ENCODE data around the gene MVB12B.

MVB12B gene

DNA sequence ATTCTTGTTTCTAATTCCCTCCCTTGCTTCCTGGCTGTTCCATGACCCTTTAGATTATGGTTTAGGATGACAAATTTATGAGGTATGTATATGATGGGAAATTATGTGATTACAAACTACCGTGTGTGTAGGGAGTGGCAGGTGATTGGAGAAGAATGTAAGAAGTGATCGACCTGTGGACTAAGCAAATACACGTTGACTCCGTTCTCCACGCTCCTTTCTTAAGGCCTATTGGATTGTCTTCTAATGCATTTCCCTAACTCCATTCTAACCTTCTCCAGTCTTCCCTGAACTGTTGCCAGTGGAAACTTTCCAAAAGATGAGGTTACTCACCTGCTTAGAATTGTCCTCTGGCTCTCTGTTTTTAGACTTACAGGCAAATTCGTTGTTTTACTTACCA is 36.6 kb downstream of the MVB12B start:
- no peak for DNase-seq (ENCODE audit: low read depth in 2 of 2)

DNA sequence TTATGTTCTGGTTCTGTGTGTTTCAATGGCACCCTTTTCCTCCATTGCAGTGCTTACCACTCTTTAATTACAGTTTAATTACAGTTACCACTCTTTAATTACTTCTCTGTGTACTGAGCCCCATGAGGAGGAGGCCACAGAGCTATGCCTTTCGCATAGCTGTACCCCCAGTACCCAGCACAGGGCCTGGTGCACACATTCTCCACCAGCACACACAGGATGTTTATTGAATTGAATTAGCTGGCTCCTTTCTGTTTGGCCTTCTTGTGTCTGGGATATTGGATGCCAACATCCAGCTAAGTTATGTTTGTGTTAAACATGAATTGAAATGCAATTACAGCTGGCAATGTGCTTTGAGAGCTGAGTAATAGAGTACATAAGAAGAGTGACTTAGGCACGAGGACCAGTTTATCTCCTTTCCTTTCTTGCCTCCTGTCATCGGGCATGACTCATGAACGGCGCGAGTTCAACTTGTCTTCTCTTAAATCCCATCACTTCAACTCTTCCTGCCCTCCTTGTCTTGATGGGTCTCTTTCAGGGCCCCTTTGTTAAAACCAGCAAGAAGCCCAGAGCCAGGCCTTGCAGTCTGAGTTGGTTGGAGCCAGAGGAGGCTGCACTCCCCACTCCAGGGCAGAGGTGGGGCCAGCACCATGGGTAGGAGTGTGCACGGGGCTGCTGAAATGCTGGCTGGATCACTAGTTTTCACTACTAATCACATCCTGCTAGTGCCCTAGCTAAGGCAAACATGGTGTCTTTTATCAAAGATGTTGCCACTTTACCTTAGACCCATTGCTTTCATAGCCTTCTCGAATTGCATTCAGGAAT is 37.4 kb downstream of the MVB12B start:
- no peak for DNase-seq (ENCODE audit: low read depth in 2 of 2)

DNA sequence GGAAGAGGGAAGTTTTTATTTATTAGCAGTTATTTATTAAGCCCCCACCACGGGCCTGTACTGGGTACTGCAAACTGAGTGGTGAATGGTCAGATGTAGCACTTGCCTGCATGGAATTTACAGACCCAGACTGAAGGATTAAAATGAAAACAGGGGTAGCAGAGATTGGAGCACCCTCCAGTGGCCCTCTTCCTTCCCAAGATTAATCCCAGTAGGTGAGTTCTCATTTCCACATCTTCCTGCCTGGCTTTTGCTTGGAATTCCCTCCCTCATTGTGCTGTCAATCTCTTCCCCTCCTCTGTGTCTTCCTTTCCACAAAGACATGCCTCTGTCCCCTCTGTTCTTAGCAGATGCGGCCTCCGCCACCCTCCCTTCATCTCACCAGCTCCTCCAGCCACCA is 39.2 kb downstream of the MVB12B start:
- no peak for DNase-seq (ENCODE audit: low read depth in 2 of 2)

DNA sequence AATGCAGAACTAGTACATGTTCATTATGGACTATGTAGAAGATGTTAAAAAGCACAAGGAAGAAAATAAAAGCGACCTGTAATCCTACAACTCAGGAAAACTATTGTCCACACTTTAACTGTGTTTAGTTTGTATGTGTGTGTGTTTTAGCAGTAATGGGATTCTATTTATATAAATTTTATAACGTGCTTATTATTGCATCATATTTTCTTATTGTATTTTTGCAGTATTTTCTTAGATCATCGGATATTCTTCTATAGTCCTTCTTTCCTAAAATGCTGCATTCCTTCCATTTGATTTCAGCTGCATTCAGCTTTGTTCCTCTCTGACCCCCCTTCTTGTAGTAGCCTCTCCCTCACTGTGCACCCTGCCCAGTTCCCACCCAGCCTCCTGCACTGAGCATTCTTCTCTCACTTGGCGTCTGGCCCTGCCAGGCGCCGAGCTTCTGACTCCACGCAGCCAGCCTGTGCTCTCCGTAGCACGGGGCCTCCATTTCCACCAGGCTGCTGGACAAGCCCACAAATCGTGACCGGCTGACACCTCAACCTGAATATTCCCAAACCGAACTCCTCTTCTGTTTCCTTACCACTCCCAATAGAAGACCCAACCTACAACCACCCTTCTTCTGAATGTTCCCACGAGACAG is 39.9 kb downstream of the MVB12B start:
- no peak for DNase-seq (ENCODE audit: low read depth in 2 of 2)

DNA sequence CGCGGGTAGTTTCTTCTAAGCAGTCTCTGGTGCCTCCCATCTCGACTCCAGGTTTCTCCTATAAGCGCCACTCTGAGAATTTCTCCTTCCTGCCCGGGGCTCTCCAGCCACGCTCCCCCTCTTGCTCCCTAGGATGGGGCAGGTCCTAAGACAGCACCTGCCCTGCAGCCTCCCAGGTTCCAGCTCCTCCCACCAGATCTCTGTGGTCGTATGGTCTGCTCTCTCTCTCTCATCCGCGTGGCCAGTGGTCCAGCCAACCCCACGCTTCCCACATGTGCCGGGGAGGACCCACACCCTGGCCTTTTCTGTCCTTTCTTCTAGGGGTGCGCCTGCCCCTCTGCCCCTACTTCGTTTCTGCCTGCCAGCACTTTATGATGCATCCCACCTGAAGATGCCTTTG is 40.5 kb downstream of the MVB12B start:
- no peak for DNase-seq (ENCODE audit: low read depth in 2 of 2)

DNA sequence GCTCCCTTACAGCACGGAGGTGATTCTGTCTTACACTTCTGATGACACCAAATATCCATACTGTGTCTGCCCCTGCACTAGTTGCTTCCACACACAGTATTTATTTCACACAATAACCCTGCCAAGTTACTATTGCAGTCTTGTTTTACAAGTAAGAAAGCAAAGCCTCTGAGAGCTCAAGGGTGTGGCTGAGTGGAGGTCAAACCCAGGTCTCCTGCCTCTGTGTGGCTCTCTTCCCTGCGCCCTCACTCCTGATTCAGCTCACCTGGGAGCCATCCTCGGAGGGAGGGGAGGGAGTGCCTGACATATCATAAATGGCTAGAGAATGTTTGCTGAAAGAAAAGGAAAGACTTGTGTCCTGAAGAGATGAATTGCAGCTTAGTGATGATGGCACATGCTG is 41.0 kb downstream of the MVB12B start:
- no peak for DNase-seq (ENCODE audit: low read depth in 2 of 2)

DNA sequence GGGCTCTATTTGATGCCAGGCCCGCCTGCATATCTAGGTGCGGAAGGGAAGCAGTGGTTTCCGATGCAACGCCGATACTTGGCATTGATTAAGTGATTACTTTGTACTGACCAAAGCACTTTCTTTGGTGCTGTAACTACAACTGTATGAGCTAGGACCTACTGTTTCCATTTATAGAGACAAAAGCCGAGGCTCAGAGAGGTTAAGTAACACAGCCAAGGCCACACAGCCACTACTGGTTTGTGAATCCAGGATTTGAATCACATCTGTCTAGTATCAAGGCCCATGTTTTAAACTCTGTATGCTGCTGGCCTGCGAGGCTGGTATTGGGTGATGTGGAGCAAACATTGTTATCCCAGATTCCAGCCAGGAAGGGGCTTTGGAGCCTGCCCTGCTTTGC is 41.4 kb downstream of the MVB12B start:
- no peak for DNase-seq (ENCODE audit: low read depth in 2 of 2)

DNA sequence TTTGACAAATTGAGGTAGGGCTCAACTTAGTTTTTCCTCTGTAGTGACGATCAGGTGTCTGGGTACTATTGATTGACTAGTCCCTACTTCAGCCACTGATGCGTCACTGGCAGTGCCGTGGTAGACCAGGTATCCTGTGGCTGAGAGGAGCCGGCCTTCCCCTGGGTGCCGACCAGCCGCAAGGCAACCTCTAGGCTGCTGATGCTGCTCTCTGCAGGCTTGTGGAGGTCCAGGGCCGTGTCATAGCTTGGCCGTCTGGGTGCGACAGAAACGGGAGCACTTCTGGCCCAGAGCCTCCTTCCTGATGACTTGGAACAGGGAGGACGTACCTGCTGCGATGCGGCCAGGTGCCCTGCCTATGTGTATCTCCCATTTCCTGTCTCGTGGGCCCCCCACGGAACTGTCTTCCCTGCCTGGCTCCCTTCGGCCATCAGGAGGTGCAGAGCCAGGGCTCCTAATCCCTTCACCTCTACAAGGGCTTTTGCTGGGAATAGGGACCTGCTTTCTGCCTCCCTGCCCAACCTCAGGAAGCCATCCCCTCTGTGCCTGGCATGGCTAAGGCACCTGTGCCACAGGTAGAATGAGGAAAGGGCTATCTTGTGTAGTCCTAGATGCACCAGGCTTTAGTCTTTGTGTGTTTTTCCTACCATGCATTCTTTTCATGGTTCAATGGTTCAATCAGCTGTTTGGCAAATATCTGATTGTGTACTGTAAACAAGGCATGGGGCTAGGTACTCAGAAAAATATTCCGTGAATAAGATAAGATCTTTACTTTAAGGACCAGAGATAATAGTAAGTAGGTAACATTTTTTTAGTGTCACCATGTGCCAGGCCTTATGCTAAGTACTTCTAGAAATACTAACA is 44.6 kb downstream of the MVB12B start:
- DNase-seq (ENCODE audit: low read depth in 2 of 2) = no peak

DNA sequence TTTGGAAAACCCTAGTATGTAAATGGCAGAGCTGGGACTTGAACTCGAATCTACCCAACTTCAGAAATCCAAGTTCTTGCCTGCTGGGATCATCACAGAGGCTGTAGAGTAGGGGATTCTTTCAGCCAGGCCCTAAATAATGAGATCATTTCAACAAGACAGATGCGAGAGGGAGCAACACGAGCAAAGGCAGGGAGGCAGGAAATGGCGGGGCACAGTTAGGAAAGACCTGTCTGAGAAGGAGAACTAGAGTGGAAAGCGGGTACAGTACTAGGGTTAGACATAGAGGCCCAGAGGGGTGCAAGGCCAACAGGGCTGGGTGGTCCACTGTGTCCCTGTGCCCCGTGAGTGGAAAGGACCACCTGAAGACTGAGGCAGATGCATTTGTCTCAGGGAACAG is 46.1 kb downstream of the MVB12B start:
- no peak for DNase-seq (ENCODE audit: low read depth in 2 of 2)

DNA sequence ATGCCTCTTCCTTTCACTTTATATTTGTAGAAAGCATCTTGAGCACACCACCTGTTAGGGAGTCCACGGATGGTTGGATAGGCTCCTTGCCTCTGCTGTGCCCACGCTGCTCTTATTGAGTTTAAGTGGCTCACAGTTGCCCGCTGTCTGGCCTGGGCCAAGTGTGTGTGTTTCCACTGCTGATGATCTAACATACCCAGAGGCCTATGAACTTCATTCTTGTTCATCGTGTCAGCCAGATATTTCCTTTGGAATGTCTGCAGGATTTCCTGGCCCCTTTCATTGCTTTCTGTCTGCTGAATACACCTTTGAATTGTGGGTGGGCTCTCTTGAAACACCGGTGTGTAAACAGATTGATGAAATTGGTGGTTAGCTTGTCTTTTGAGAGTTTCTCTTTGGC is 46.6 kb downstream of the MVB12B start:
- no peak for DNase-seq (ENCODE audit: low read depth in 2 of 2)

DNA sequence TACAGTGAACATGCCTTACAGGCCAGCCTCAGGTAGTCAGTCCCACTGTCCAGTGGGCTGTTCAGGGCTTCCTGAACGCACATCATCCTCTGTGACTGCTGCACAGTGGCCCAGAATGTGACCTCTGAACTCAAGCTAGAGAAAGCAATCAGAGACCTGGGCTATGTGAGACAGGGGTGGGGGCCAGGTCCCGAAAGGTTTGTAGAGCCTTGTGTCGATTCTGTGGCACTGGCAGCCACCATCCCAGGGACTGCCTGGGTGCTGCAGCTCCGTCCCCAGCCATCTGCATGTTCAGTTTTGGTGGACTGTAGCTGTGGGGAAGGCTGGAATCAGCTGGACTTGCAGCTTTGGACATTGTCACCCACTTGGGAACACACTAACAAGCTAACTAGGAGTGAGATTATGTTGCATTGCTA is 47.7 kb downstream of the MVB12B start:
- no peak for DNase-seq (ENCODE audit: low read depth in 2 of 2)

DNA sequence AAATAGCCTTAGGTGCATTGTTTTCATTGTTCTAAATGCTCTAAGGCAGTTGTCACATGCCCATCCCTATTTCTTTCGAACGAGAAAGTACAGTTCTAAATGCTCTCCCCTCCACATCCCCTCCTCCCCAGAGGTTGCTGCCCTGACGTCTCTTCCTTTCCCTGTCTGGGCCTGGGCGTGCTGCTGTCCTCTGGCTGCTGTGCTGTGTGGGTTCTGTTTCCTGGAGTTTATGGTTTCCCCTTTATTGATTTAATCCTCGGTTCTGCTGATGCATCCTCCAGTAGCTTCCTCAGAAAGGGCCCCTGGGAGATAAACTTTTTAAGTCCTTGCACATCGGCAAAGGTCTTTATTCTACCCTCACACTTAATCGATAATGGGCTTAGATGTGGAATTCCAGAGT is 48.8 kb downstream of the MVB12B start:
- no peak for DNase-seq (ENCODE audit: low read depth in 2 of 2)

DNA sequence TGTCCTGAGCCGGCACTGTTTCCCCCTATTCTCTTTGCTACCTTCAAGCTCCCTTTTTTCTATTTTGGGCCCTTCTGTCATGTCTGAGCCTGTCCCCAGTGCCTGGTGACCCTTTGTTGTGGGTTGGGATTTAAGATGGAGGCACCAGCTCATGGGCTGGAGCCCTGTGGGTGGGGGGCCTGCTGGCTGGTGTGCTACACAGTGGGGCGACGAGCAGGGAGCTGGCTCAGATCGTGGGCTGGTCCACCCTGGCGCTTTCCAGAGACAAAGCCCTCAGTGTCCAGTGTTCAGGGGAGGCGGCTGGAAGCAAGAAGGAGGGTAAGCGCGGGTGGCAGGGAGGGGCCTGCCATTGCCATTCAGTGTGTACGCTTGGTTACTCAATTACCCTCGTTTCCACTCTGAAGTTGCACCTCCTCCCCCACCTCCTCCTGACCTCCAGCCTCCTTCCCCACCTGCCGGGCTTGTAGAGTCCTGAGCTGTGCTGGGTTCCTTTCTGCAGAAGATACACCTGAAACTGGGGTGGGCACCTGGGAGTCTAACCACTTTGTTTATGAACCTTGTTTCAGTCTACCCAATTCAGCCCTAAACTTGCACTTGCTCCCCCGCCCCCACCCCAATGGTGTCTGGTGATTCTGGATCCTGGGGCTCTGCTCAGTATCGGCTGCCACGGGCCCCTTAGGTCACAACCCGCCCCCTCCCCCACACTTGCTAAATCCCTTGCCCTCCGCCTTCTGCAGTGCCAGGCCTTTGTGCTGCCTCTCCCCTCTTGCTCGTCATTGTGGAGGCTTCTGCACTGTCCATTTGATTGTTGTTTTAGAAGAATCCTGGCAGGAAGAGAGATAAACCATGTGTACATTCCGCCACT is 49.9 kb downstream of the MVB12B start:
- no peak for DNase-seq (ENCODE audit: low read depth in 2 of 2)

DNA sequence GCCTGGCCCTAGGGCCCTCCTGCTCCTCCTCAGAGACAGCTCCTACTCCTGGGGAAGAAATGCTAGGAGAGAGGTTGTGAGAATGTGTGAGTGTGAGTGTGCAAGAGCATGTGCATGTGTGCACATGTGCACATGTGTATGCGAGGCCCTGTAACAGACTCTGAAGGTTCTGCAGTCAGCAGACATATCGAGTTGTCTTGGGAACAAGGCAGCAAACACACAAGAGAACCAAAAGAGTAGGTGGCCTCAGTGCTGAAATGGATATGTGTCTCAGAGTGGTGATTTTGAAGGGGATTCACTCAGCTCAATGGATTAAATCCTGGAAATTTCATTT is 50.5 kb downstream of the MVB12B start:
- DNase-seq (ENCODE audit: low read depth in 2 of 2) = no peak

DNA sequence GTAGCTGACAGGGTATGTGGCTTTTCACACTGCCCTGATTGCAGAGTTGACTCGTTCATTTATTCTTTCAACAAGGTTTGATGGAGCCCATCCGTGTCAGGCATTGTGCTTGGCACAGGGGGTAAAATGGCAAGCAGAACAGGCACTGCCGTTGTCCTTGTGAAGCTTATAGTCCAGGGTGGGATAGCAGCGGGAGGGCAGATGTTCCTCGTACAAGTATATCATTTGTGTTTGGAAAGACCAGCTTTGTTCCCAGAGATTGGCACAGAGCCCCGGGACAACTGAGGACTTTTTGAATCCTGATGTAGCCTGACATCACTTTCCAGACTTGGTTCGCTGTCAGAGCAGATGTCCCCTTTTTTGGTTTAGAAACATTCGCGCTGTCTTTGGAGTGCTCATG is 50.9 kb downstream of the MVB12B start:
- DNase-seq (ENCODE audit: low read depth in 2 of 2) = no peak

DNA sequence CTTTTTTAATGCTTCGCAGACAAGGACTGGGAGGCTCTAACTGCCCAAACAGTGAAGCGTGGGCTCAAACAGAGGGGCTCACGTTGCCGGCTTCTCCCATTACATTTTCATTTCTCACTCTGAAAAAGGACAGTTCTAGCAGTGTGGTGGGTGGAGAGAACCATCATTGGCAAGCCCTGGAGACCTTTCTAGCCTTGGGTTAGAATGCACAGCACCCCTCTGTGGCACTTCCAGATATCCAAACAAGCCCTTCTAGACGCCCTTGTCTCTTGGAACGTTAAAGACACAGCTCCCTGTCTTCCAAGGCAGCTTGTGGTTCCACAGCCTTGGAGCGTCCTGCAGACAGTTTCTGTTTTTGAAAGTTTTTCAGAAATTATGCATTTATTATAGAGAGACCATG is 52.1 kb downstream of the MVB12B start:
- DNase-seq (ENCODE audit: low read depth in 2 of 2) = no peak

DNA sequence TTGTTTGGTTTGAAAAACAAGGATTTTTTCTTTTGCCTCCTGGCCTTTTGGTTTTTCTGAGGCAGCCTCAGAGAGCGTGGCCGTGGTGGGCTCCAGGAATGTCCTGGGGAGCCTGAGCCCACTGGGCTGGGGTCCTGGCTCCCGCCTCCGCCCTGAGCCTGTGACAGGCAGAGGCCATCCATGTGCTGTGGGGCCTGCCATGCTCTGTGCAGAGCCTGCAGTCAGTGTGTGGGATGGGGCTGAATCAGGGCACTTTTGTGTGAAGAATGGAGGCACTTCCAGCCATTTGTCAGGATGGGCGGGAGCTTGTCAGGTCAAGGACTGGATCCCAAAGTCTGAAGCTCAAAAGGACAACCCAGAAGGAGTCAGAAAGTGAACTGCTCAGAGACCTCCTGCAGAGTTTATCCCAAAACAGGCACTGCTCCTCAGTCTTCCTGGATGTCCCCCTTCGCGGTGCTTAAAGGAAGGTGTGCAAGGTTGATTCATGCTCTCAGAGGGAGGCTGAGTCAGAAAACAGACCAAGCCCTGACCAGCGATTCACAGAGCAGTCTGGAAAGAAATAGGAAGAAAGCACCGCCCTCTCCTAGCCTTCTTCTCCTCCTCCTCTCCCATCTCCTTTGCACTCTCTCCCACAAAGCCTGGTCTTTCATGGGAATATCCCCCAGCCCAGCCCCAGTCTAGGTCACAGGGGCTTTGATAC is 53.2 kb downstream of the MVB12B start:
- no peak for DNase-seq (ENCODE audit: low read depth in 2 of 2)

DNA sequence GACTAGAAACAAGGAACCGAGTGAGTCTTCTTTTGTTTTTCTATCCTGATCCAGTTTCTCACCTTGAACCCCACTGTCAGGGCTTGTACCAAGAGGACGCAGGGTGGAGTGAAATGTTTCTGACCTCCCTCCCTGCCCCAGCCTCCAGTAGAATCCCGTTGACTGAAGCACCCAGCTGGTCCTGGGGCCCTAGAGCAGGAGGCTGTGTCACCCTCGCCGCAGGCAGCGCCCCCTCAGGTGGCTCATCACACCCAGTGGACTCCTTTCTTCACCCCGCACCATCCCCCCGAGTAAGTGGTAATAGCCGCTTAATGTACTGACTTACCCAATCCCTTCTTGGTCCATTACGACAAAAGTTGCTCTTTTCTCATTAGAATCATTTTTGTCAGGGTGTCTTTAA is 53.8 kb downstream of the MVB12B start:
- DNase-seq (ENCODE audit: low read depth in 2 of 2) = no peak

DNA sequence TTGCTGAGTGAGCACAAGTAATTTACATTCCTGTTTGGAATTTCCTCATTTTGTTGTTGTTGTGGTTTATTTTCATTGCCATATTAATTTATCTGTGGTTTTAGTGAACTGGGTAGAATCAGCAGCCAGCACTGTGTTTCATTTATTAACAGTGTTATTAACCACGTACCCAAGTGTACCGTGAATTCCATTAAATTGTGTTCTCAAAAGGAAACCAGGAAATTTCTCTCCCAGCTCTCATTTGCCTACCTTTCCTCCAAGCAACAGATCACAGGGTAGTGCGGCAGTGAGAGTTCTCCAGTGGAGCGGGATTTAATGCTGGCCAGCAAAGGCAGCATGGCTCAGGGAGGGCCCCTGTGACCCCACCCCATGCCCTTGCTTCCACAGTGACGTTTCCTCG is 54.6 kb downstream of the MVB12B start:
- DNase-seq (ENCODE audit: low read depth in 2 of 2) = no peak

DNA sequence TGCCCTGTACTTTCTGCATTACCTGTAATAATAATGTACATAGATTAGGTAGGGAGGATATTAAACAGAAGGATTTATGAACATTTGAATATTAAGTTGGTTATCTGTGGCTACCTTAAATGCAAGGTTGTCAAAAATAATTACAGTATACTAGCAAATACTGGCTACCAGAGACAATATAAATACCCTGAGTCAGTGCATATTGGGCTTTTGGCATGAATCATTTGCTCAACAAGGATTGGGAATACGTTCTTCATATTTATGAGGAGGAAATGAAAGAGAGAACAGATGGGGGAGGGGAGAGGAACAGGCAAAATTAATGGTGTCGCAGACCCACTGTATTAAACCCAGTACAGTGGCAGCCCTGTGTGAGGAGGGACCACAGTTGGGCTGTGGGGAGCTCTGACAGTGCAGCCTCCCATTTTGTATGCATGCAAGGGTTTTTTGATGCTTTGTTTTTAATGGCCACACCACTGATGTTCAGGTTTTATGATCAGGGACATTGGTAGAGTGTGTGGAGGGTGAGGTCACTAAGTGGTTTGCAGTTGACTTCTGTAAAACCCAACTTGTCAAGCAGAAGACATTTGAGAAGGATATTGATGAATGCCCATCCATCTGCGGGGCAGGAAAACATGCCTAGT is 56.9 kb downstream of the MVB12B start:
- no peak for DNase-seq (ENCODE audit: low read depth in 2 of 2)

DNA sequence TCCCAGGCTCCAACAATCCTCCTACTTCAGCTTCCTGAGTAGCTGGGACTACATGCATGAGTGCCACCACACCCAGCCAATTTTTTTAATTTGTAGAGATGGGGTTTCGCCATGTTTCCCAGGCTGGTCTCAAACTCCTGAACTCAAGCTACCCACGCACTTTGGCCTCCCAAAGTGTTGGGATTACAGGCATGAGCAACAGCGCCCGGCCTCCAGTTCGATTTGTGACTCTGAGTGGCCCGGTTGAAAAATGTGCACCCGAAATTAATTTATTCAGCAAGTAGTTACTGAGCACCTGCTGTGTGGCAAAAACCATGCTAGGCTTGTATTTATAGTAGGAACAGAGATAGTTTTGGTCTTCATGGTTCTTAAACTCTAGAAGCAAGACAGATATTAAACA is 58.3 kb downstream of the MVB12B start:
- no peak for DNase-seq (ENCODE audit: low read depth in 2 of 2)

All from stimulated activated CD4-positive, alpha-beta T cell treated with anti-CD3 and anti-CD28 coated beads, Interleukin-4, amount 100 ng/mL, for 48 hours (primary cell).